K562 (cell line): Measurements from ENCODE around the gene OPCML.

ENCODE experiments used
- FOXA1 ChIP-seq: fragments of 450-650 bp; IDR thresholded peaks from 2 replicates; pipeline ENCODE4 v1.6.1; 2016; ENCODE audit warnings: mild to moderate bottlenecking, borderline replicate concordance
- NFE2L1 ChIP-seq: fragments of 450-650 bp; IDR thresholded peaks from 2 replicates; pipeline ENCODE4 v1.6.1; 2016; ENCODE audit warnings: missing genetic modification characterization, low read depth, mild to moderate bottlenecking, missing compliant biosample characterization, moderate library complexity, borderline replicate concordance
- TF ChIP-seq, protein P1 (sequence below): fragments of 250-450 bp; sonication (Bioruptor Pico); IDR thresholded peaks from 2 replicates; pipeline ENCODE4 v1.5.0; 2020; ENCODE audit warnings: mild to moderate bottlenecking
- TF ChIP-seq, protein P2 (sequence below): sonication (generic); formaldehyde crosslinking; IDR thresholded peaks from 2 replicates; pipeline ENCODE4 v1.8.1; 2023; ENCODE audit warnings: mild to moderate bottlenecking, missing genetic modification reagents, moderate library complexity
- TF ChIP-seq, protein P3 (sequence below), 3 experiments: IDR thresholded peaks in 2 of 3; conservative IDR thresholded peaks in 1 of 3; 2 replicates each; pipeline ENCODE4 v1.5.1; 2011 to 2012; ENCODE audit warnings: low read length in 3 of 3, mild to moderate bottlenecking in 3 of 3, control low read depth in 2 of 3, improper control_type of control experiment in 1 of 3, inconsistent platforms in 1 of 3, low read depth in 1 of 3, mixed read lengths in 1 of 3, moderate library complexity in 1 of 3; ENCODE audit not compliant: insufficient read depth in 2 of 3
- TF ChIP-seq, protein P4 (sequence below): sonication (generic); formaldehyde crosslinking; IDR thresholded peaks from 2 replicates; pipeline ENCODE4 v1.8.0; 2023; ENCODE audit warnings: missing genetic modification reagents, mild to moderate bottlenecking, borderline replicate concordance

DNA sequence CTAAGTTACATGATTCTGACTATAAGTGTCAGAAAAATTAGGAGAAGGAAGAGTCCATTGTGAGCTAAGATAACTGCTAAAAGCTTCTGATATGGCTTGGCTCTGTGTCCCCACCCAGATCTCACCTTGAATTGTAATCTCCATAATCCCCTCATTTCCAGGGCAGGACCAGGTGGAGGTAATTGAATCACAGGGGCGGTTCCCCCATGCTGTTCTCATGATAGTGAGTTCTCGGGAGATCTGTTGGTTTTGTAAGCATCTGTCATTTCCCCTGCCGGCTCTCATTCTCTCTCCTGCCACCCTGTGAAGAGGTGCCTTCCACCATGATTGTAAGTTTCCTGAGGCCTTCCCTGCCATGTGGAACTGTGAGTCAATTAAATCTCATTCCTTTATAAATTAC lies 230.2 kb downstream of the OPCML start:
- TF ChIP-seq, protein P1, sequence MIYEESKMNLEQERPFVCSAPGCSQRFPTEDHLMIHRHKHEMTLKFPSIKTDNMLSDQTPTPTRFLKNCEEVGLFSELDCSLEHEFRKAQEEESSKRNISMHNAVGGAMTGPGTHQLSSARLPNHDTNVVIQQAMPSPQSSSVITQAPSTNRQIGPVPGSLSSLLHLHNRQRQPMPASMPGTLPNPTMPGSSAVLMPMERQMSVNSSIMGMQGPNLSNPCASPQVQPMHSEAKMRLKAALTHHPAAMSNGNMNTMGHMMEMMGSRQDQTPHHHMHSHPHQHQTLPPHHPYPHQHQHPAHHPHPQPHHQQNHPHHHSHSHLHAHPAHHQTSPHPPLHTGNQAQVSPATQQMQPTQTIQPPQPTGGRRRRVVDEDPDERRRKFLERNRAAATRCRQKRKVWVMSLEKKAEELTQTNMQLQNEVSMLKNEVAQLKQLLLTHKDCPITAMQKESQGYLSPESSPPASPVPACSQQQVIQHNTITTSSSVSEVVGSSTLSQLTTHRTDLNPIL, result no peak
- TF ChIP-seq NFE2L1 (tag) (no peak), FOXA1 (no peak)
- TF ChIP-seq, protein P2, sequence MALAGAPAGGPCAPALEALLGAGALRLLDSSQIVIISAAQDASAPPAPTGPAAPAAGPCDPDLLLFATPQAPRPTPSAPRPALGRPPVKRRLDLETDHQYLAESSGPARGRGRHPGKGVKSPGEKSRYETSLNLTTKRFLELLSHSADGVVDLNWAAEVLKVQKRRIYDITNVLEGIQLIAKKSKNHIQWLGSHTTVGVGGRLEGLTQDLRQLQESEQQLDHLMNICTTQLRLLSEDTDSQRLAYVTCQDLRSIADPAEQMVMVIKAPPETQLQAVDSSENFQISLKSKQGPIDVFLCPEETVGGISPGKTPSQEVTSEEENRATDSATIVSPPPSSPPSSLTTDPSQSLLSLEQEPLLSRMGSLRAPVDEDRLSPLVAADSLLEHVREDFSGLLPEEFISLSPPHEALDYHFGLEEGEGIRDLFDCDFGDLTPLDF, result no peak
- TF ChIP-seq, protein P3, sequence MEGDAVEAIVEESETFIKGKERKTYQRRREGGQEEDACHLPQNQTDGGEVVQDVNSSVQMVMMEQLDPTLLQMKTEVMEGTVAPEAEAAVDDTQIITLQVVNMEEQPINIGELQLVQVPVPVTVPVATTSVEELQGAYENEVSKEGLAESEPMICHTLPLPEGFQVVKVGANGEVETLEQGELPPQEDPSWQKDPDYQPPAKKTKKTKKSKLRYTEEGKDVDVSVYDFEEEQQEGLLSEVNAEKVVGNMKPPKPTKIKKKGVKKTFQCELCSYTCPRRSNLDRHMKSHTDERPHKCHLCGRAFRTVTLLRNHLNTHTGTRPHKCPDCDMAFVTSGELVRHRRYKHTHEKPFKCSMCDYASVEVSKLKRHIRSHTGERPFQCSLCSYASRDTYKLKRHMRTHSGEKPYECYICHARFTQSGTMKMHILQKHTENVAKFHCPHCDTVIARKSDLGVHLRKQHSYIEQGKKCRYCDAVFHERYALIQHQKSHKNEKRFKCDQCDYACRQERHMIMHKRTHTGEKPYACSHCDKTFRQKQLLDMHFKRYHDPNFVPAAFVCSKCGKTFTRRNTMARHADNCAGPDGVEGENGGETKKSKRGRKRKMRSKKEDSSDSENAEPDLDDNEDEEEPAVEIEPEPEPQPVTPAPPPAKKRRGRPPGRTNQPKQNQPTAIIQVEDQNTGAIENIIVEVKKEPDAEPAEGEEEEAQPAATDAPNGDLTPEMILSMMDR (IDR thresholded peaks at IDR 0.05 in 2 of 3, conservative IDR thresholded peaks at IDR 0.05 in 1 of 3; ENCODE audit: insufficient read depth in 2 of 3, low read depth in 1 of 3, low read length in 3 of 3), result no peak
- TF ChIP-seq, protein P4, sequence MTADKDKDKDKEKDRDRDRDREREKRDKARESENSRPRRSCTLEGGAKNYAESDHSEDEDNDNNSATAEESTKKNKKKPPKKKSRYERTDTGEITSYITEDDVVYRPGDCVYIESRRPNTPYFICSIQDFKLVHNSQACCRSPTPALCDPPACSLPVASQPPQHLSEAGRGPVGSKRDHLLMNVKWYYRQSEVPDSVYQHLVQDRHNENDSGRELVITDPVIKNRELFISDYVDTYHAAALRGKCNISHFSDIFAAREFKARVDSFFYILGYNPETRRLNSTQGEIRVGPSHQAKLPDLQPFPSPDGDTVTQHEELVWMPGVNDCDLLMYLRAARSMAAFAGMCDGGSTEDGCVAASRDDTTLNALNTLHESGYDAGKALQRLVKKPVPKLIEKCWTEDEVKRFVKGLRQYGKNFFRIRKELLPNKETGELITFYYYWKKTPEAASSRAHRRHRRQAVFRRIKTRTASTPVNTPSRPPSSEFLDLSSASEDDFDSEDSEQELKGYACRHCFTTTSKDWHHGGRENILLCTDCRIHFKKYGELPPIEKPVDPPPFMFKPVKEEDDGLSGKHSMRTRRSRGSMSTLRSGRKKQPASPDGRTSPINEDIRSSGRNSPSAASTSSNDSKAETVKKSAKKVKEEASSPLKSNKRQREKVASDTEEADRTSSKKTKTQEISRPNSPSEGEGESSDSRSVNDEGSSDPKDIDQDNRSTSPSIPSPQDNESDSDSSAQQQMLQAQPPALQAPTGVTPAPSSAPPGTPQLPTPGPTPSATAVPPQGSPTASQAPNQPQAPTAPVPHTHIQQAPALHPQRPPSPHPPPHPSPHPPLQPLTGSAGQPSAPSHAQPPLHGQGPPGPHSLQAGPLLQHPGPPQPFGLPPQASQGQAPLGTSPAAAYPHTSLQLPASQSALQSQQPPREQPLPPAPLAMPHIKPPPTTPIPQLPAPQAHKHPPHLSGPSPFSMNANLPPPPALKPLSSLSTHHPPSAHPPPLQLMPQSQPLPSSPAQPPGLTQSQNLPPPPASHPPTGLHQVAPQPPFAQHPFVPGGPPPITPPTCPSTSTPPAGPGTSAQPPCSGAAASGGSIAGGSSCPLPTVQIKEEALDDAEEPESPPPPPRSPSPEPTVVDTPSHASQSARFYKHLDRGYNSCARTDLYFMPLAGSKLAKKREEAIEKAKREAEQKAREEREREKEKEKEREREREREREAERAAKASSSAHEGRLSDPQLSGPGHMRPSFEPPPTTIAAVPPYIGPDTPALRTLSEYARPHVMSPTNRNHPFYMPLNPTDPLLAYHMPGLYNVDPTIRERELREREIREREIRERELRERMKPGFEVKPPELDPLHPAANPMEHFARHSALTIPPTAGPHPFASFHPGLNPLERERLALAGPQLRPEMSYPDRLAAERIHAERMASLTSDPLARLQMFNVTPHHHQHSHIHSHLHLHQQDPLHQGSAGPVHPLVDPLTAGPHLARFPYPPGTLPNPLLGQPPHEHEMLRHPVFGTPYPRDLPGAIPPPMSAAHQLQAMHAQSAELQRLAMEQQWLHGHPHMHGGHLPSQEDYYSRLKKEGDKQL (CRISPR knock-in tag), result no peak
